Psoas muscle (tissue), 8 donors: ENCODE results near the gene SYT13. TPM values are rescaled to one million over a fixed set of nuclear protein-coding genes. Genes with fewer than 3 reads are reported as not detected.

Source experiments
- ATAC-seq, 4 donors: fragments of 200-7000 bp; cut with Tn5 transposase; one replicate each; pipeline ENCODE4 v1.9.1; 2020; ENCODE audit warnings: moderate library complexity in 3 of 4, mild to moderate bottlenecking in 2 of 4
- DNase-seq, 2 donors: peaks; one replicate each; pipeline ENCODE4 v3.0.0-alpha.2; 2020
- H3K27ac ChIP-seq: fragments of 200-600 bp; one replicate; pipeline ENCODE4 v1.8.0; 2022
- H3K27me3 ChIP-seq, 3 donors: fragments of 200-600 bp in 1 of 3; one replicate each; pipeline versions ENCODE4 v1.6.1 to v1.8.0; 2013 to 2022; ENCODE audit warnings: low read length in 2 of 3, mild to moderate bottlenecking in 2 of 3, moderate library complexity in 1 of 3; ENCODE audit not compliant: insufficient read depth in 3 of 3
- H3K36me3 ChIP-seq, 2 donors: fragments of 200-600 bp in 1 of 2; one replicate each; pipeline versions ENCODE4 v1.6.1 to v1.8.0; 2013 to 2022; ENCODE audit warnings: low read depth in 1 of 2, mild to moderate bottlenecking in 1 of 2, moderate library complexity in 1 of 2; ENCODE audit not compliant: insufficient read depth in 1 of 2
- H3K4me1 ChIP-seq: fragments of 200-600 bp; one replicate; pipeline ENCODE4 v1.8.0; 2022
- H3K4me3 ChIP-seq: fragments of 200-600 bp; one replicate; pipeline ENCODE4 v1.8.0; 2022; ENCODE audit warnings: mild to moderate bottlenecking
- H3K9me3 ChIP-seq: fragments of 200-600 bp; one replicate; pipeline ENCODE4 v1.8.0; 2022
- CTCF ChIP-seq: fragments of 200-600 bp; IDR thresholded peaks from one replicate; pipeline ENCODE4 v1.8.0; 2022; ENCODE audit warnings: antibody characterized with exemption
- WGBS, 3 donors: extraction: QIAGEN DNeasy Blood & Tissue Kit; methylation state at CpG; one replicate each; pipeline versions ENCODE4 v1.1.6 to v1.1.7; 2013; 5-methylcytosine and 5-hydroxymethylcytosine counted together
- intact Hi-C, 2 donors: fragments of 100-400 bp; cut with DNase I; formaldehyde crosslinking; loops; one replicate each; pipeline versions ENCODE4 v1.11.0 to v1.14.2; 2022
- polyA plus RNA-seq, 3 donors: library from polyadenylated mRNA; stranded (reverse); fragments of 200-250 nt; gene quantifications; one replicate each; pipeline ENCODE4 v1.2.3, GENCODE V29; 2013
- total RNA-seq, 4 donors: library from RNA; stranded (reverse); fragmentation: NEBNext Ultra II Directional in 2 of 4; extraction: Animal tissue kit (Norgen Biotek cat#: 25700) in 2 of 4; gene quantifications; one replicate each; pipeline versions ENCODE4 v1.2.1 to v1.2.4, GENCODE V29; 2021 to 2023
- donor health status: healthy with polysubstance abuse.
- donor health status: DM: no; HTN: no; CAD: no; lungs with moderate emphysema.
- donor health status: Bipolar disorder and iron deficiency.
- donor health status: healthy.
- donor health status: DM: yes; HTN: yes; CAD: no.
- donor health status: DM: no; HTN: no; CAD: no.
- donor health status: DM: no; HTN: no; CAD: no.
- donor health status: DM: yes; HTN: yes; CAD: no.

SYT13 gene
- total and polyA plus RNA-seq, 7 donors: 0.05 to 0.22 (median 0.08) TPM; not detected in 1

GRCh38 chr11:45280449-45280848 lies 5.7 kb downstream of the SYT13 start:
- 47 to 73% (median 50%) methylated on average over 3 of the region's 3 CpGs for WGBS, 3 donors
- no peak for ATAC-seq
- Histone ChIP-seq H3K9me3 (no peaks in the 10 kb centered on the region), H3K27me3 (peaks cover 0 to 25% (median 4%) of the 10 kb centered on the region in 3 donors), H3K4me1 (no peaks in the 10 kb centered on the region), H3K4me3 (no peak overlapping the region), H3K27ac (no peak overlapping the region), H3K36me3 (no peaks in the 10 kb centered on the region)
- intact Hi-C loops: no loop called here
- no peak for TF ChIP-seq CTCF
- DNase-seq: no peak

- H3K4me1 ChIP-seq: no peaks in the 10 kb centered on the region
- peaks cover 0 to 17% (median 2%) of the 10 kb centered on the region in 3 donors for H3K27me3 ChIP-seq
- no peaks in the 10 kb centered on the region for H3K36me3 ChIP-seq
- no peak overlapping the region for H3K4me3 ChIP-seq
- 98 to 100% (median 99%) methylated on average over 2 of the region's 2 CpGs for WGBS, 3 donors
- no peak for DNase-seq
- H3K27ac ChIP-seq: no peak overlapping the region
- intact Hi-C loops: no loop called here
- no peak for TF ChIP-seq CTCF
- ATAC-seq: no peak
- no peaks in the 10 kb centered on the region for H3K9me3 ChIP-seq
Observed at GRCh38 chr11:45279645-45280044, 6.5 kb downstream of the SYT13 start.

GRCh38 chr11:45278714-45279113 lies 7.4 kb downstream of the SYT13 start:
- Histone ChIP-seq H3K4me1 (no peaks in the 10 kb centered on the region), H3K27ac (no peak overlapping the region), H3K27me3 (peaks cover 0 to 14% (median 0%) of the 10 kb centered on the region in 3 donors), H3K4me3 (no peak overlapping the region), H3K36me3 (no peaks in the 10 kb centered on the region), H3K9me3 (no peaks in the 10 kb centered on the region)
- no peak for TF ChIP-seq CTCF
- intact Hi-C loops: no loop called here
- no peak for ATAC-seq
- no peak for DNase-seq
- 76 to 79% (median 77%) methylated on average over 4 of the region's 4 CpGs for WGBS, 3 donors

- intact Hi-C loops: no loop called here
- no peak for TF ChIP-seq CTCF
- ATAC-seq (no peak), DNase-seq (no peak)
- no peaks in the 10 kb centered on the region for H3K9me3 ChIP-seq
- no peaks in the 10 kb centered on the region for H3K4me1 ChIP-seq
- no peaks in the 10 kb centered on the region for H3K36me3 ChIP-seq
- 46 to 51% (median 46%) methylated on average over 4 of the region's 4 CpGs for WGBS, 3 donors
- no peak overlapping the region for H3K4me3 ChIP-seq
- no peak overlapping the region for H3K27ac ChIP-seq
- H3K27me3 ChIP-seq: peaks cover 0 to 13% (median 0%) of the 10 kb centered on the region in 3 donors
Observed at GRCh38 chr11:45275828-45276227, 10.3 kb downstream of the SYT13 start.

- Histone ChIP-seq H3K4me1 (no peaks in the 10 kb centered on the region), H3K36me3 (no peaks in the 10 kb centered on the region), H3K27me3 (peaks cover 0 to 13% (median 0%) of the 10 kb centered on the region in 3 donors), H3K9me3 (no peaks in the 10 kb centered on the region), H3K4me3 (no peak overlapping the region), H3K27ac (no peak overlapping the region)
- intact Hi-C loops: no loop called here
- no peak for TF ChIP-seq CTCF
- 67 to 81% (median 75%) methylated on average over 4 of the region's 4 CpGs for WGBS, 3 donors
- ATAC-seq (no peak), DNase-seq (no peak)
Observed at GRCh38 chr11:45274206-45274605, 11.9 kb downstream of the SYT13 start.
